ENCODE data around the gene FBN1.

The FBN1 gene

DNA sequence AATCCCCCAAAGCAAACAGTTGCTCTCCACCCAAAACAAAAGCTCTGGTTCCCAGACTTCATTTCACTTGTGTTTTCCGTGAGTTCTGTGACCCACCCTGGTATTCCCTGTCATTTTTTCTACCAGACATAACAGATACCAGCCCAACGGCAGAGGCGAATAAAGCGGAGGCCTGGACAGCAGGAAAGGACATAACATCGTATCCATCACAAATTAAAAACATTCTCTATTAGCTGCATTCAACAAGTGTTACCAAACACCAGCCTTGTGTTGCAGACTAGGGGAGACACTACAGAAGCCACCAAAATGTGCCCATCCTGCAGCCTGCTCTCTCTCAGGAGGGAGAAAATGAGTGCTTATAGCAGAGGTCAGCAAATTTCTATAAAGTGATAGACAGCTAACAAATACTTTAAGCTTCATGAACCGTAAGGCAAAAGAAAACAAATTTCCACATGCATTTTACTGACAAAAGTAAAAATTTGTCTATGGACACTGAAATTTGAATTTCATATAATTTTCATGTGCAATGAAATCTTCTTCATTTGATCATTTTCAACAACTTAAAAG lies 7.1 kb upstream of the FBN1 start:
- no peak for DNase-seq (ENCODE audit: low spot score)

DNA sequence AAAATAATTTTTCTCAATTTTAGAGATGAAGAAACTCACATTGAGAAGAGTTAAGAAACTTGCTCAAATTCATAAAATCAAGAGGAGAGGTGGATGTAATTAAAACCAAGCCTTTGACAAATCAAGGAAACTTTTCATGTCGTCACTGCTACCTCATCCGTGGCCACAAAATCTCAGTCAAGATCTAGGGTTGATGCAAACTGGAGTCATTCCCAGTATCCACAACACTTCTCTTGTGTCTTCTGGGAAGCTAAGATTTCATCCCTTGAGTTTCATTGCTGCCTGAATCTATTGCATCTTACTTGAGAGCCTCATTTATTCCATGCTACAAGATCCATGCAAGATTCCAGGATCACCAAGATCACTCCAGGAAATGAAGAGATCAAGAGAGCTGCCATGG lies 5.4 kb upstream of the FBN1 start:
- no peak for DNase-seq (ENCODE audit: low spot score)

DNA sequence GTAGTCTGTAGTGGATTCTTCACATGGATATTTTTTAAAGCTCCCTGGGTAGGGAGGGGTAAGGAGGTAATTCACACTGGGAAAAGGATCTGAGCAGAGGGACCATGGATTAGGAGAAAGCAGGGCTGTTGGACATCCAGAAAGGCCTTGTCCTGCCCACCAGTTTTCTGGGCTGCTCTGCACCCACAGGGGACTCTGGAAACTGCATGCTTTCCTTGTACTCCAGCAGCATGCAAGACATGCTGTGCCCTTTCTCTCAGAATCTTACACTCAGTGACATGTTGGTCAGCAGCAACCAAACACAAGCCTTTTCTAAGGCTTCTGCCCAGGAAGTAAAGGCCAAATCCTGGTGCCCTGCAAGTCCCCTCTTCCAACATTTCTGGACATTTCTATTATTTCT lies 2.5 kb upstream of the FBN1 start:
- DNase-seq (ENCODE audit: low spot score) = no peak

DNA sequence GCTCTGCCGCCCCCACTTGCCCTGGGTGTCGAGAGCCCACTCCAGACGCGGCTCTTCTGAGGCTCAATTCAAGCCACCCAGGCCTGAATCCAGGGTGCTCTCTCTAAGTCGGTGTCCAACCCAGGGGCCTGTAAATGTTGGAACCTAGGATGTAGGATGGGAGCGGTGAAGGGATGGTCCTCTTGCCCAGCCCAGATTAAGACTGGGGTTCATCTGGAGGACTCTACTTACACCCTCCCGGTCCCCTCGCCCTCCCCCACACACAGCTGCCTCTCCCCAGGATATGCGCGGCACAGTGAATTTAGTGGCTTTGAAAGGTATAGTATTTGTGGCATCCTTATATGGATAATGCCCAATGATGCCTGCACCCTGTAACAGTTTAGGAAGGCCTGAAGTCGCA lies 822 bp upstream of the FBN1 start:
- DNase-seq (ENCODE audit: low spot score) = no peak

DNA sequence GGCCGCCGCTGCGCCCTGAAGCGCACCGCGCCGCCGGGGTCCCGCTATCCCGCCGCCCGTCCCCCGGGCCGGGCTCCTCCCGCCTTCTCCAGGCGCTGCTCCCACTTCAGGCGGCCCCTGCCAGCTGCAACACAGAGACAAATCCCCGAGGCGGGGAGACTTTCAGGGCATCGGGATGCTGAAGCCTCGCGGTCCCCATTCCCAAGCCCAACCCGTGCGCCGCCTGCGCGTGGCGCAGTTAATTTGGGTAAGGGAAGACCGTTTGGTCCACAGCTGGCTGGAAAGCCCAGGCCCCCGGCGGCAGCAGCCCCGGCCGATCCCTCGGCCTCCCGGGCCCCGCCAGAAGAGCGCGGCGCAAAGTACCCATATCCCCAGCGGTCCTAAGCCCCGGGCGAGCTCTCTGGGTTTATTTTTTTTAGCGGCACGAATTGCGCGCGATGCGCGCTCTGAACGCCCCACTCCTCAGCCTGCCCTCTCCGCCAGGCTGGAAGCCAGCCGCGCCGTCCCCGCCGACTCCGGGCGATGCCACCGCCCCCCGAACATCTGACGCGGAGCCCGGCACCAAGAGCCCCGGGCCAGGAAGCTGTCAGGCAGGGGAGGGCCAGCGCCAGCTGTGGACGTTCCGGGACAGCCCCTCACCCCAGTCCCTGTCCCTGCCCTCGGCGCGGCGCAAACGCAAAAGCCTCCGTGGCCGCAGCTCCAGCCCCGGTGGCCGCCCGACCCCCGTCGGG lies 517 bp downstream of the FBN1 start:
- DNase-seq (ENCODE audit: low spot score) = no peak

DNA sequence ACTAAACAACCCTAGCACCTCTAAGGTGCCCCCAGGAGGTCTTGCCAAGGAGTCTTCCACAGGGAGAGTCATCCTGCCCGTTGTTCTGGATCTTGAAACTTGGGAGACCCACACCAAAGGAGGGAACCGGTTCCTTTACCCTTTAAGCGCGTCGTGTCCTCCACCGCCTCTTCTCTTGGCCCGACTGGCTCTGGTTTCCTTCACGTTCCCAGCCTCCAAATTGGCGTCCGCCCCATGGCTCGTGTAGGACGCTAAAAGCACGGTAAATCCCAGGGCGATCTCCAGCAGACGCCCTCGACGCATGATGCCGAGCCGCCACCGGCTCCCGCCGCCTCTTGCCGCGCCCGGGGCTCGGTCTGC lies 1.1 kb downstream of the FBN1 start:
- no peak for DNase-seq (ENCODE audit: low spot score)

DNA sequence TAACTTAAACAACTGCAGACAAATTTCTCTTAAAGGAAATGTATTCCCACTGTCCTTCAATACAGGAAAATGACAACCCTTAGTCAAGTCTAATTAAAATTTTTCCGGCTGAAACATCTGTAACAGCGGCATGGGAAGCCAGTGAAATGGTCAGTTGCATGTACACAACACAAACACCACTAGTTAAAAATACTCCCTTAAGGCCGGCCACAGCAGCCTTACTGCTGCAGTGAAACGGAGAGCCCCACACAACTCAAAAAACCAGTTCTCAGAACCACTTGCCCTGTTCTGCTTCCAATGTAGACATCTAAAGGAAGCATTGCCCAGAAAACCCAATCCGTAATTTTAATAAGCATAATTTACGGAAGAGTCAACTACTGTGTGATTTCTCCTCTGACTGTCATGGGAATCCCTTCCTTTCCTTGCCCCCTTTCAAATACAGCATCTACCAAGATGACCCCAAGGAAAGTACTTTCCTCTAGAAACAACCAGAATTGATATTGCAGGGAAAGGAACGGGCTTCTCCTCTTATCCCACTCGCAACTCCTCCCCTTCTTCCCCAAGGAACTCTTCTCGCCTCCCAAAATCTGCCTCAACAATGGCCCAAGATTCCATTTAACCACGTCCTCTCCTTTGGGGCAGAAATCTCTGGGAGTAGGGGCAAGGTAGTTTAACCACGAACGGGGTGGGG lies 1.6 kb downstream of the FBN1 start:
- DNase-seq (ENCODE audit: low spot score) = no peak

DNA sequence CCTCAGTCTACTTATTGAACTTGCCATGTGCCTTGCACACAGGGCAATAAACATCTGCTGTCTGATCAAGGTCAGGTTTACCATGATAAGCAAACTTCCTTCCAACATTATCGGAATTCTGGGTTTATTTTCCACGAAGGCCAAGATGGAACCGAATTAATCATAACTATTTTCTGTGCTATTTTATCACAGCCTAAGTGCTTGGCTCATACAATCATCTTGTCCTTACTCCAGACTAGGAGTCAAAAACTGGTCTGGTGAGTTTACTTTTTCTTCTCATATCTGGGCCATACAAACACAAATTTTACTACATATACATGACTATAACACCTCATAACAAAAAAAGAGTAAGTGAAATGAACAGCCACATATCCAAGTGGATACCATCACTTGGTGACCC lies 2.3 kb downstream of the FBN1 start:
- DNase-seq (ENCODE audit: low spot score) = no peak

DNA sequence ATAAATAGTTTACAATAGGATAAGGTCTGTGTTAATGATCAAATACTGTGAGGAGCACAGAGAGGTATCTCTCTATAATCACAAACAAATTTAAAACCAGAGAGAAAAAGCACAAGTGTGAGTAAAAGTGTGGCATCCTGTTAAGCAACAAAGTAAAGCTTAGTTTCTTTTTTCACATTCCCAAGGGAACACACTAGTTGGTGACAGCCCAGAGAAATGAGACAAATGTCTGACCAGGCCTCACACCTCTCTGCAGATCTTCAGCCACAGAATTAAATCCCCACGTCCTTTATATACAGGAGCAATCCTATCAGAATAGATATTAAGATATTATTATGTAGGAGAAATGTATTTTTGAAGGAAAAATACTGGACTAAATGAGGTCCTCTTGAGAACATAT lies 2.7 kb downstream of the FBN1 start:
- DNase-seq (ENCODE audit: low spot score) = no peak

DNA sequence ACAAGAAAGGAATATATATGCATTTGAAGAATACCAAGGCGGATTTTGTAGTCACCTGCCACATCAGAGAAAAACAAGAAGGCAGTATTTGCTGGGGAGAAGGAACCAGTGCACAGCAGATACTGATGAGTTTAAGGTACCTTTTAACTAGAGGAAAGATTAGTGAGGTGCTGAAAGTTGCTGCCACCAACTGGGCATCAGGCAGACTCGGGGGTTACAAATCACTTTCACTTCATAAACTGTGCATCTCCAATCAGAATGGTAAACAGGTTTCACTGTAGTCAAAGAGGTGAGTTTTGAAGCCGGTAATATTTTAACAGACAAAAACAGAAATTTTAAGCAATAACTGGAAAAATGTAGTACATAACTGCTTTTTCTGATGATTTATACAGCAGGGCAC lies 4.1 kb downstream of the FBN1 start:
- no peak for DNase-seq (ENCODE audit: low spot score)

DNA sequence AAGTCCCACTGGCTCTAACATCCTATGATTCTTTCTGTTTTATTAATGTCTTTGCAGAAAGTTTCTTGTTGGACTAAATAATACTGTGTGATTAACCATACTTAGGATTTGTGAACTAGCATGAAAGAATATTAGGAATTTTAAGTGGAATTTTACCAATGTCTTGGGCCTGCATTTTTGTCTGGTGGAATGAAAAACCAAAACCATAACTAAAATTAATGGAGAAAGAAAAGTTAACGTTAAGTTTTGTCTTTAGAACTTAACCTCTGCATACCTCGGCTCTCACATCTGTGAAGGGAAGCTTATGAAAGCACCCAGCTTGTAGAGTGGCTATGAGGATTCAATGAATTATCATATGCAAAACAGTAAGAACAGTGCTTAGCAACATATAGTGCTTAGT lies 6.5 kb downstream of the FBN1 start:
- DNase-seq (ENCODE audit: low spot score) = no peak

DNA sequence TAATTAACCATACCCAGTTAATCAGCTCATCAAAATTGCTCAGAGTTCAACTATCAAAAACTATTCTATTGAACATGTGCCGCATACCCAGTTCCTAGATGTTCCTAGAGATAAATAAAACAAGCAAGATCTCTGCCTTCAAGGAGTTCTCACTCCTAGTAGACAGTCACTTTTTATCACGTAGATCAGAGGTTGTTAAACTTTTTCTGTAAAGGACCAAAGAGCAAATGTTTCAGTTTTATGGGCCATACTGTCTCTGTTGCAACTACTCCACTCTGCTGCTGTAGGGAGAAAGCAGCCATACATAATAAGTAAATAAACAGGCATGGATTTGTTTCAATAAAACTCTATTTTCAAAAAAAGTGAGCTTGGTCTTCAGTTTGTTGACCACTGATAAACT lies 7.9 kb downstream of the FBN1 start:
- DNase-seq (ENCODE audit: low spot score) = no peak

DNA sequence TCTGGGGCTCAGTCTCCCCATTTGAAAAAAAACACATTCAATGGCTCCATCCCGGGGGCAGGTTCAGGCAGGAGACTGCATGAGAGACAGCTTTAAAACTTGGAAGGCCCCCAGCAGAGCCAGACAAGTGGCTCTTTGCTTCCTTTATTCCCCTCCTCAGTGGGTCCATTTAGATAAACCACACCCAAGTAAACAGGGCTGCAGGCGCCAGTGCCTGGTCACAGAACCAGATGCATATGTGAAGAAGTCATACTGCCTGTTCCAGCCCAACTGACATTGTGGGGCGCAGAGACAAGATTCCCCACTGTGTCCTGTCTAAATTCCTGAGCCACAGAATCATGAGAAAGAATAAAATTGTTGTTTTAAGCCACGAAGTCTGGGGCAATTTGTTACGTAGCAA lies 9.0 kb downstream of the FBN1 start:
- no peak for DNase-seq (ENCODE audit: low spot score)

DNA sequence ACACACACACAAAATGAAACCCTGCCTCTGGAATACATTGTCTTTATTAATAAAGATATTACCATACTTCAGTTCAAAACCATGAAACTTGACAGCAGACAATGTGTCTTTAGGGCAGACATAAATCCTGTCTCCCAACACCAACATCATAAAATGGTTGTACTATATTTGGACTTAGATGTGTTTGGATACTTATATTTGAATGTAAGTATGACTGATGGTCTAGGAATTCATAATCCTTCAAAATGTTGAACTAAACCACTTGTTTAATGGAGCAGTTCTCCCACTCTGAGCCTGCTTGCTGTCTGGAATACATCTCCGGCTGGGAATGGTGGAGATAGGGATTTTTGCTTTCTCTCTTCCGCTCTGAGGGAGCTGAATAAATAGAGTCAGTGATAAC lies 10.6 kb downstream of the FBN1 start:
- no peak for DNase-seq (ENCODE audit: low spot score)

DNA sequence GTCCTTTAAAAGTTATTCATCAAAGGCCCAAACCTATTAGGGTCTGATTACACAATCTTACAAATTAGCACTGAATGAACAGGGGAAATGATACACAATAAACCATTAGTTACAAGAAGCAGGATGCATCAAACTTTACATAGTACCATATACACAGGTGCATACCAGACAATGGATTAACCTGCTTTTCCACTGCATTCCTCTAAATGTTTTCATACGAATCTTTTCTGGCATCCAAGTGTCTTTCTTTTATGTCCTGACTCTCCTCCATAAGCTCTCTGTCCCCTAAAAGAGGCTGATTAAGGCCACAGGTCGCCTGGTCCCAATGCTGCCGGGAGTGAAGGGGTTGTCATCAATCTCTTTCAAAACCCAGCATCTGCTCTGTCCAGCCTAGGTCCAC lies 11.4 kb downstream of the FBN1 start:
- DNase-seq (ENCODE audit: low spot score) = no peak

DNA sequence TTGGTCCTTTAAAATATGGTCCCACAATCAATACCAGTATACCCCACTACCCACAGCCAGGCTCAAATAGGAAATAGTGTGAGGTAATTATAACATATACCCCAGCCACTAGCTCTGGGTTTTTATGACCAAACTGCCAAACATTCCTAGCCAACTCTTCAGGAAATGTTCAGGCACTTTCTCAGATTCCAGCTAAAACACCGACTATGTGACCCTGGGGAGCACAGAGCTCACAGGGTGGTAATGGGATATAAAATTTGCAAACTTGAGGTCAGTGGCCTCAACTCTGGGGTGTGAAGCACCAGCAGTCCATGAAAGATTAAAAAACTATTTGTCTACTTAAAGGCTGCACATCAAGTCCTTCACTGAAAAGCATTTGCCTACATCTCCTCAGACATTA lies 12.9 kb downstream of the FBN1 start:
- no peak for DNase-seq (ENCODE audit: low spot score)

DNA sequence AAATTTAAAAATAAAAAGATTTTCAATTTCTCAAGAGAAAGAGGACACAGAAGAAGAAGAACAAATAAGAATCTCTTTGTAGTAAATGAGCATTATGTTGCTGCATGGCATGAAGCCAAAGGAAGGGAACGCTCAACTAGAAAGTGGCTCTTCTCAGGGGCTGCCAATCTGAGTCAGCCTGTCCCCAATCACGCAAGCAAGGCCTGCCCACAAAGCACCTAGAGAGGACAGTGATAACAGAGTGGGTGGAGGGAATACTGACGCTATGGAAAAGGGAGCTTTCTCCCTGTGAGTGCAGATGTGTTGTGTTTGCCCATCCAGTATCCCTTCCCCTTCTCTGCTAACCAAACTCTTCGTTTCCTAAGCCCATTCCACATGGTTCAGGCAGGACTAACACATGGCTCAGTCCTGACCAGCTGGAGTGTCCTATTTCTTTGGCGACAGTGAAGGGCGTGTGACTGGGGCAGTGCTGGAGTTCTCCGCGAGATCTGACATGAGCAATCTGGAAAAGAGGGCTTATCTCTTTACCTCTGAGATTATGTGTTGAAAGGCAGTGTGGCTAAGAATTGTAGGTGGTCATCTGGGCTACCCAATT lies 14.2 kb downstream of the FBN1 start:
- DNase-seq (ENCODE audit: low spot score) = no peak

DNA sequence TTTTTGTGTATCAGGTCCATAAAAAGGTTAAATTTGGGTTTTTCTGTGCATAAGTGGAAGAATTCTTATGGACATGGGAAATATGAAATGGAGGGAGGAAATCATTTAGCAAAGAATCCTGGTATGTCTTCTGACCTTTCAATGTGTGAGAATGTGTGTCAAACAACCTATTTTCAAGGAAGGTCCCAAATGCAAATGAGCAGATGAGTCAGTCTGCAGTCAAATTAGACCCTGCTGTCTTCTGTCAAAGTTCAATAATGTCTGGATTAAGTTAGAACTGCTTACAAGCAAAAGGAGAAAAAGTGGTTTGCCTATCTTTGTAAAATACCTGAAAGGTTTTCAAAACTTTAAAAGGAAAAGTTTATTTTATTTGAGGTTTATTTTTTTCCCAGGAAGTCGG lies 15.3 kb downstream of the FBN1 start:
- no peak for DNase-seq (ENCODE audit: low spot score)

DNA sequence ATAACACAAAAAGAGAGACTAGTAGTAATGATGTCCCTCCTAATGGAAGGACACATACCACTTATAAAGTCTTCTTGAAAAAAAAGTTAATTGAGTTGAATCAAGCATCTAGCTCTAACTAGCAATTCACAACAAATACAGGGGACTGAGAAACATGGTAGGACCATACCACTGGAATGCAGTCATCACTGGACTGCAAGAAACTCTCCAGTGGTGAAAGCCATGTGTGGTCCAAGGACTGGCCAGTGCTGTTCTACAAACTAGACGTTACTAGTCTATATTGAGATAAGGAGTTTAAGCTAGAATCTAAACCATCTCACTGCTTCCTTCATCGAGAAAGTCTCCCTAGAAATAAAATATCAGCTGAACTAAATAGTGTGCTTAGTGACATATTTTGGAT lies 16.7 kb downstream of the FBN1 start:
- no peak for DNase-seq (ENCODE audit: low spot score)

DNA sequence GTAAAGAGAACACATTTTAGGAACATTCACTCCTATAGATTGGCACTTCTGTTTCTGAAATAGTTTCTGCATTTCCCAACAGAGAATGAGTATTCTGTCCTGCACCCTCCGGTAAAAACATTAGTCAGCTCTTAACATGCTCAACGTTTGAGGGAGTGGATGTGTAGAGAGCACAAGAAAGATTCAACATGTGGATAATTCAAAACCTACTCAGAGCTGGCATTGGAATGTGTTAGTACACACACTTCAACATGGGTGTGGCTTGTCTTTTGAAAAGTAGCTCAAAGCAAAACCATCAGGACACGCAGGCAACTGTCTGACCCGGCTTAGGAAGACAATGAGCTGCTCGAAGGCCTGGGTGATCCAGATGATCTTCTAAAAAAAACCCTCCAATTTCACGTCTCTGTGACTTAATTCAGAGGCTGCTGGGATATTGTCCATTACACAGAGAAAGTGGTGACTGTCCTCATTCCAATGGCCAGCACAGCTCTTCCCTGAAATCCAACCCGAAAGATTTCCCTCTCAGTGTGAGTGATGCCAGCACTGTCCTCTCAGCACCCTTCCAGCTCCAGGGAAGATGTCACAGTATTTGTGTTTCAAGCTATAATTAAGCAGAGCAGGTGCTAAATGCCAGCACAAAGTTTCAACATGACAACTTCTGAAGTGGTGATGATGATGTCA lies 18.1 kb downstream of the FBN1 start:
- no peak for DNase-seq (ENCODE audit: low spot score)

DNA sequence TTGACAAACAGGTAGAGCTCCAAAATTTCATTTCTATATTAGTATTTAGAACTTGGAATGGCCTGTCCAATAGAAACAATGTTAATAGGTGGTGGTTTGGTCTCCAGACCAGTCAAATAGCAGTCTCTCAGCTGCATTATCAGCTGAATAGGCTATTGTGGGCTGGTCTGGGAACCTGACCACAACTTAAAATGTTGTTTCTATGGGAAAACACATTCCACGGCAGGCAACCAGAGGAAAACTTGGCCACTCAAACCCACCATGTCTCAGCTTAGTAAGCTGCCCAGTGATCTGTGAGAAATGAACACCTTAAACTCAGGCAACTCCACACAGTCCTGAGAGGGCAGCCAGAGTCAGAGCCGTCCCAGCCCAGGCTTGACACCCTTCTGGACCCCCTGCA lies 20.4 kb downstream of the FBN1 start:
- DNase-seq (ENCODE audit: low spot score) = no peak

DNA sequence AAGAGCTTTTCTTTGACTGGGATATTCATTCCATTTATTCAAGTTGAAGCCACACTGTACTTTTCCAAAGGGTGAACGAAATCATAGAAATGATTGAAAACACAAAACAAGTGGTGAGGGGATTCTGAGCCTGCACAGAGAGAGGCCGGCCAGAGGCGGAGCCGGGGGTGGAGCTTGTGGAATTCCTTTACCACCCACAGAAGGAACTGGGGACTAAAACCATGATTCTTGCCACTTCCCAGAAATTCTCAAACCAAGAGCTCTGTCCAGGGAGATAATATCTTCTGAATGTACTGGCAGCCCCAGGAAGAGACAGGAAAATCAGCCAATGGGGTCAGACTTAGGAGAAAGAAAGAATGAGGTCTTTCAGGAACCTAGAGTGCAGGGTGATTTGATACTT lies 20.8 kb downstream of the FBN1 start:
- no peak for DNase-seq (ENCODE audit: low spot score)

DNA sequence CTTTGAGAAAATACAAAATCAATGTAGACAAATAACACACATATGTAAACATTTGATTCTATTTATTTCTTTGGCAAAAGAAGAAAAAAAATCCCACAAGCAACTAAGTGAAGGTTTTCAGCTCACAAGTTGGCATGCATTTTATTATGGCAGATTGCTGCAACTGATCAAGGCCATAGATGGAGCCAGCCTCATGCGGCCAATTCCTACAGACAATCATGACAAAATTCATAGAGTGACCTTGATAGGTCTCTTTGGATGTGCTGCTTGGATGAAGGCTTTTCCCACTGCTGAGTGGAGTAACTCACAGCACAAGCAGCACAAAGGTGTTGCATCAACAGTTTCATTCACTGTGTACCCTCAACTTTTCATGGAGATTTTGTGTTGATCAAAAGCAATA lies 22.1 kb downstream of the FBN1 start:
- no peak for DNase-seq (ENCODE audit: low spot score)
